Choroid plexus epithelial cell (primary cell): ENCODE results near the gene MARF1.
"Not testable (repeated sequence)": the region's sequence is repeated elsewhere in the genome, so short reads cannot be mapped to it uniquely, and the experiment has no call there.

Source experiments
- DNase-seq: peaks from one replicate; pipeline ENCODE4 v3.0.0-alpha.2; 2010; ENCODE audit warnings: low read depth
- H3K4me3 ChIP-seq: 2 replicates; pipeline ENCODE4 v1.5.1; 2011; ENCODE audit warnings: low read depth, mild to moderate bottlenecking, control low read depth, low read length, moderate library complexity
- TF ChIP-seq, protein P1 (sequence below): conservative IDR thresholded peaks from 2 replicates; pipeline ENCODE4 v1.5.1; 2011; ENCODE audit warnings: low read depth, mild to moderate bottlenecking, control low read depth, inconsistent platforms, low read length, moderate library complexity

Gene MARF1

DNA sequence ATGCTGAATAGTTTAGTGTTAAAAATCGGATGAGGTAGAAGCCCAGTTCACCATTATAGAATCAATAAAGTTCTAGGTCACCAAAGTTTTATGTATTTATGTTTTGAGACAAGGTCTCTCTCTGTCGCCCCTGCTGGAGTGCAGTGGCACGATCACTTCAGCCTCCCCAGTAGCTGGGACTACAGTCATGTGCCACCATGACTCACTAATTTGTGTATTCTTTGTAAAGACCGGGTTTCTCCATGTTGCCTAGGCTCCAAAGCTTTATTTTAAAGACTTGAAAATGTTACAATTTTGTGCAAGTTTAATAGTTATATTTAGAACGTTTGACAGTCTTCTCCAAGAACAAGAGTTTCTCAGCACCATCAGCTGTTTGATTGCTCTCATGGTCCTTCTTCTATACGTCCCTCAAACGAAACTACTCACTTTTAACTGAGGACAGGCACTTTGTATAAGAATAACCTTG lies 39.2 kb upstream of the MARF1 start:
- H3K4me3 ChIP-seq = no peak overlapping the region
- peak; percentile 88 for DNase-seq
- TF ChIP-seq, protein P1, sequence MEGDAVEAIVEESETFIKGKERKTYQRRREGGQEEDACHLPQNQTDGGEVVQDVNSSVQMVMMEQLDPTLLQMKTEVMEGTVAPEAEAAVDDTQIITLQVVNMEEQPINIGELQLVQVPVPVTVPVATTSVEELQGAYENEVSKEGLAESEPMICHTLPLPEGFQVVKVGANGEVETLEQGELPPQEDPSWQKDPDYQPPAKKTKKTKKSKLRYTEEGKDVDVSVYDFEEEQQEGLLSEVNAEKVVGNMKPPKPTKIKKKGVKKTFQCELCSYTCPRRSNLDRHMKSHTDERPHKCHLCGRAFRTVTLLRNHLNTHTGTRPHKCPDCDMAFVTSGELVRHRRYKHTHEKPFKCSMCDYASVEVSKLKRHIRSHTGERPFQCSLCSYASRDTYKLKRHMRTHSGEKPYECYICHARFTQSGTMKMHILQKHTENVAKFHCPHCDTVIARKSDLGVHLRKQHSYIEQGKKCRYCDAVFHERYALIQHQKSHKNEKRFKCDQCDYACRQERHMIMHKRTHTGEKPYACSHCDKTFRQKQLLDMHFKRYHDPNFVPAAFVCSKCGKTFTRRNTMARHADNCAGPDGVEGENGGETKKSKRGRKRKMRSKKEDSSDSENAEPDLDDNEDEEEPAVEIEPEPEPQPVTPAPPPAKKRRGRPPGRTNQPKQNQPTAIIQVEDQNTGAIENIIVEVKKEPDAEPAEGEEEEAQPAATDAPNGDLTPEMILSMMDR = peak; percentile 78

DNA sequence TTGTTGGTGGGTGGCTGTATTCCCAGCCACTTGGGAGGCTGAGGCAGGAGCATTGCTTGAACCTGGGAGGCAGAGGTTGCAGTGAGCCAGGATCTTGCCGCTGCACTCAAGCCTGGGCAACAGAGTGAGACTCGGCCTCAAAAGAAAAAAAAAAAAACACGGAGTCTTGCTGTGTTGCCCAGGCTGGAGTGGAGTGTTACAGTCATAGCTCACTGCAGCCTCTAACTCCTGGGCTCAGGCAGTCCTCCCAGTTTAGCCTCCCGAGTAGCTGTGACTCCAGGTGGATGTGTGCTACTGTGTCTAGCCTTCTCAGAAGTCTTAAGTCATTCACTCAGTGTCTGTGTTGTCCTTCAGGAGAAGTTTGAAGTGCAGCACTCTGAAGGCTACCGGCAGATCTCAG lies 34.5 kb upstream of the MARF1 start:
- H3K4me3 ChIP-seq = no peak overlapping the region
- no peak for DNase-seq
- TF ChIP-seq, protein P1 = no peak

DNA sequence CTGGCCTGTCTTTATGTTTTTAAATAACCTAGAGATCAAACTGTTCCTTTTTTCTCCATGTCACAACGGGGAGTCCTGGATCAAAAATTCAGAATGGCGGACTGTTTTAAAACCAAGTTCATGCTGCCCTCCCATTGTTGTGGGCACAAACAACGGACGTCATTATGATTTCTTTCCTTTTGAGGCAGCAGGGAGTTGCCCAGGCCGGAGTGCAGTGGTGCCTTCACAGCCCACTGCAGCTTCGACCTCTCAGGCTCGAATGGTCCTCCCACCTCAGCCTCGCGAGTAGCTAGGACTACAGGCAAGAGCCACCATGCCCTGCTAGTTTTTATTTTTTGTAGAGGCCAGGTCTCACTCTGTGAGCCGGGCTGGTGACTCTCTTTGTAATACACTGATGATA lies 33.6 kb upstream of the MARF1 start:
- no peak for DNase-seq
- TF ChIP-seq, protein P1 = no peak
- H3K4me3 ChIP-seq = no peak overlapping the region

DNA sequence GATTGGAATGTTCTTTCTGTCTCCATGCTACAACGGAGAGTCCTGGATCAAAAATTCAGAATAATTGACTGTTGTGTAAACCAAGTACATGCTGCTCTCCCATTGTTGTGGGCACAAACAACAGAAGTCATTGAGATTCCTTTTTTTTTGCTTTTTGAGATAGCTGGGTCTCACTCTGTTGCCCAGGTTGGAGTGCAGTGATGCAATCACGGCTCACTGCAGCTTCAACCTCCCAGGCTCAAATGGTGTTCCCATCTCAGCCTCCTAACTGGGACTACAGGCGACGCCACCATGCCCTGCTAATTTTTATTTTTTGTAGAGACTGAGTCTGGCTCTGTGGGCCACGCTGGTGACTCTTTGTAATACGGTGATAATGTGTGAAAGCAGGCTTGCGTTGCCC lies 31.6 kb upstream of the MARF1 start:
- no peak for DNase-seq
- no peak overlapping the region for H3K4me3 ChIP-seq
- TF ChIP-seq, protein P1 = no peak

DNA sequence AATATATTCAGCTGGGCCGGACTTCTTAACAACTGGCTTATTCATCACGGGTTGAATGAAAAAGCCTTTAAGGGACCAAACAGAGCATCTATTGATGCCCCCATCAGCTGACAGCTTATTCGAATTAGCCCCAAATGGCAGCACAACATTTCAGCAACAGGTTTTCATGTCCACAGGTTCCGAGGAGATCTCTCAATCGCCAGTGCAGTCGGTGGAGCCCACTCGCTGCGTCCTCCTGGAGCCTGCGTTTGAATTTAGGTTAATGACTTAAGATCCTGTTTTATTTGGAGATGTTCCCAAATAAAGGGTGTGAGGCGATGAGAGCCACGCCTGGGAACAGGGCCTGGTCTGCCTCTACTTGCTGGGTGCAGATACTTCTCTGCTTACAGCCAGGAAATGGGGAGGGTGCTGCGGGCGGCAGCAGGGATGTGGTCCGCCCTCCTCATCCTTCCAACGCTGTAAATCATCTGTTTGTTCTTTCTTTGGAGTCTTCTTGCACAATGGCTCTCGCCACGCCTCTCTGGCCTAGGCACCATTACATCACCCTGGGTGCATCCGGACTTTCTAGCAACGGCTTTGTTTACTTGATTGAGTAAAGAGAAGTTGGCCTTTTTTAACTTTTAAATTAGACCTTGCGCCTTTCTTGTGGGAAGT lies 29.7 kb upstream of the MARF1 start:
- TF ChIP-seq, protein P1 = no peak
- H3K4me3 ChIP-seq = peak overlapping the region; percentile 2

DNA sequence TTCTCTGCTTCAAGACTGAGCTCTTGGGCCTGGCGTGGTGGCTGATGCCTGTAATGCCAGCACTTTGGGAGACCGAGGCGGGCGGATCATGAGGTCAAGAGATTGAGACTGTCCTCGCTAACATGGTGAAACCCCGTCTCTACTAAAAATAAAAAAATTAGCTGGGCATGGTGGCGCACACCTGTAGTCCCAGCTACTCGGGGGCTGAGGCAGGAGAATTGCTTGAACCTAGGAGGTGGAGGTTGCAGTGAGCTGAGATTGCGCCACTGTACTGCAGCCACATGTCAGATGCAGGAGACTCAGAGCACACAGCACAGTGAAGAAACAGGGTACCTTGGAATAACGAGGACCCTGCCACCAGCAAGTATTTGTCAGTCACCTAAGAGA lies 29.2 kb upstream of the MARF1 start:
- DNase-seq = peak; percentile 18
- not testable (repeated sequence) for H3K4me3 ChIP-seq

More for the DNA sequence above, 29.7 kb upstream of the MARF1 start:
- DNase-seq = peak; percentile 98

DNA sequence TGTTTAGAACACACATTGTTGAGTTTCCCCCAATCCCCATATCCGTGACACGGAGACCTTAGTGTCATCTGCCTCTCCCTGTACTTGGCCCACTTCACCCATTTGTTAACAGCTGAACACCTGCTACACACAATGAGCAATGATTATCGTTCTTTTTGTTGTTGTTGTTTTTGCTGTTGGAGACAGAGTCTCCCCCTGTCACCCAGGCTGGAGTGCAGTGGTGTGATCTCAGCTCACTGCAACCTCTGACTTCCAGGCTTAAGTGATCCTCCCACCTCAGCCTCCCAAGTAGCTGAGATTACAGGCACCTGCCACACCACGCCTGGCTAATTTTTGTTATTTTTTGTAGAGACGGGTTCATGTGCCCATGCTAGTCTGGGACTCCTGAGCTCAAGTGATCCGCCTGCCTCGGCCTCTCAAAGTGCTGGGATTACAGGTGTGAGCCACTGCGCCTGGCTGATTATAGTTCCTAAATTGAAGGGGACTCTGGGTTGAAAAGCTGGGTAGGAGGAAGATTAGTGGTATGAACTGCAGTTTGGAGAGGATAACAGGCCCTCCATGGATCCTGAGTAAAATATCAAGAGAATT lies 28.7 kb upstream of the MARF1 start:
- no peak for DNase-seq
- TF ChIP-seq, protein P1 = no peak
- no peak overlapping the region for H3K4me3 ChIP-seq
